HepG2 (cell line): ENCODE data around the gene CIITA. TPM values are rescaled to one million over a fixed set of nuclear protein-coding genes. Genes with fewer than 3 reads are reported as not detected.

Source experiments
- ATAC-seq: fragments of 200-7000 bp; cut with Tn5 transposase; 3 replicates; pipeline ENCODE4 v1.9.1; 2020; ENCODE audit warnings: mild to moderate bottlenecking, moderate library complexity
- BruUV-seq: library from RNA; stranded (reverse); fragments of 400-500 nt; replicated peaks from 2 replicates; lab custom pipeline; 2021; lab: Mats Ljungman, UMichigan
- CTCF ChIA-PET: fragments of 300-600 bp; formaldehyde crosslinking; extraction: SDS; loops from one replicate; lab custom pipeline; 2021; ENCODE audit warnings: low total read pairs, inconsistent platforms, low intra/inter-chr PET ratio; lab: Yijun Ruan, JAX
- POLR2A ChIA-PET: fragments of 350-600 bp; sonication (Branson Sonifier 250); formaldehyde crosslinking; loops from one replicate; lab custom pipeline; 2020; ENCODE audit warnings: antibody characterized with exemption, inconsistent platforms; lab: Yijun Ruan, JAX
- DNase-seq: peaks from one replicate; pipeline ENCODE4 v3.0.0-alpha.2; 2015; ENCODE audit warnings: low spot score
- FAIRE-seq: peaks from 3 replicates; lab custom pipeline; 2011; peaks lifted over from hg19 to GRCh38; lab: Jason Lieb, UNC
- H2AFZ ChIP-seq: one replicate; pipeline ENCODE4 v1.6.1; 2011; ENCODE audit warnings: low read length, inconsistent platforms
- H3K27ac ChIP-seq: fragments of 300-600 bp; 3 replicates; pipeline ENCODE4 v1.8.0; 2011; ENCODE audit warnings: mixed run types, mild to moderate bottlenecking, mixed read lengths, low read length, inconsistent platforms; ENCODE audit not compliant: insufficient read depth; ENCODE audit errors: extremely low read length
- H3K27me3 ChIP-seq, 2 experiments: fragments of 200-600 bp in 1 of 2; 2 replicates in 1 of 2; 3 replicates in 1 of 2; pipeline versions ENCODE4 v1.6.0 to v1.8.0; 2011; ENCODE audit warnings: low read length in 2 of 2, mild to moderate bottlenecking in 2 of 2, moderate library complexity in 2 of 2, inconsistent platforms in 1 of 2; ENCODE audit not compliant: insufficient read depth in 2 of 2, control insufficient read depth in 1 of 2
- H3K36me3 ChIP-seq, 2 experiments: fragments of 200-600 bp in 1 of 2; replicated peaks in 1 of 2; 2 replicates in 1 of 2; 3 replicates in 1 of 2; pipeline versions ENCODE4 v1.5.1 to v1.8.0; 2011; ENCODE audit warnings: low read length in 2 of 2, inconsistent platforms in 1 of 2; ENCODE audit not compliant: insufficient read depth in 2 of 2, control insufficient read depth in 1 of 2
- H3K4me1 ChIP-seq: 2 replicates; pipeline ENCODE4 v1.5.1; 2012; ENCODE audit warnings: low read length, inconsistent platforms; ENCODE audit not compliant: insufficient read depth
- H3K4me2 ChIP-seq: 2 replicates; pipeline ENCODE4 v1.6.0; 2011; ENCODE audit warnings: low read depth, low read length, inconsistent platforms
- H3K4me3 ChIP-seq, 3 experiments: fragments of 200-600 bp in 1 of 3; sonication (generic), shearing (Covaris generic) in 1 of 3; replicated peaks in 1 of 3; 2 replicates each; pipeline ENCODE4 v1.5.1; 2011 to 2016; ENCODE audit warnings: low read length in 3 of 3, inconsistent platforms in 2 of 3, low read depth in 2 of 3, mild to moderate bottlenecking in 2 of 3, control low read depth in 1 of 3, mixed read lengths in 1 of 3; ENCODE audit not compliant: insufficient read depth in 1 of 3
- H3K79me2 ChIP-seq: one replicate; pipeline ENCODE4 v1.6.1; 2011; ENCODE audit warnings: low read length, inconsistent platforms; ENCODE audit not compliant: insufficient read depth
- H3K9ac ChIP-seq: 2 replicates; pipeline ENCODE4 v1.6.0; 2011; ENCODE audit warnings: mild to moderate bottlenecking, low read depth, low read length, inconsistent platforms; ENCODE audit not compliant: insufficient read depth
- H3K9me3 ChIP-seq: 2 replicates; pipeline ENCODE4 v1.5.1; 2012; ENCODE audit warnings: mild to moderate bottlenecking, low read length
- H4K20me1 ChIP-seq: 2 replicates; pipeline ENCODE4 v1.6.0; 2011; ENCODE audit warnings: inconsistent platforms, mild to moderate bottlenecking, low read length, moderate library complexity; ENCODE audit not compliant: insufficient read depth
- AKAP8 ChIP-seq: sonication (generic); formaldehyde crosslinking; IDR thresholded peaks from 2 replicates; pipeline ENCODE4 v1.5.1; 2020; ENCODE audit warnings: mild to moderate bottlenecking, missing genetic modification reagents
- CTCF ChIP-seq: sonication (generic); formaldehyde crosslinking; IDR thresholded peaks from 2 replicates; pipeline ENCODE4 v1.5.0; 2020; ENCODE audit warnings: mild to moderate bottlenecking, missing genetic modification reagents, moderate library complexity
- EEA1 ChIP-seq: sonication (generic); formaldehyde crosslinking; IDR thresholded peaks from 2 replicates; pipeline ENCODE4 v1.5.1; 2020; ENCODE audit warnings: mild to moderate bottlenecking, missing genetic modification reagents, borderline replicate concordance
- EED ChIP-seq: sonication (generic); formaldehyde crosslinking; IDR thresholded peaks from 2 replicates; pipeline ENCODE4 v1.5.0; 2020; ENCODE audit warnings: mild to moderate bottlenecking, missing genetic modification reagents
- JUNB ChIP-seq: sonication (generic); formaldehyde crosslinking; IDR thresholded peaks from 2 replicates; pipeline ENCODE4 v1.8.0; 2022; ENCODE audit warnings: missing genetic modification reagents, mild to moderate bottlenecking, borderline replicate concordance
- SMC3 ChIP-seq: IDR thresholded peaks from 2 replicates; pipeline ENCODE4 v1.6.1; 2011; ENCODE audit warnings: low read length, improper control_type of control experiment
- SNAPC2 ChIP-seq: sonication (generic); formaldehyde crosslinking; IDR thresholded peaks from 2 replicates; pipeline ENCODE4 v1.8.1; 2022; ENCODE audit warnings: mild to moderate bottlenecking, missing genetic modification reagents
- SP4 ChIP-seq: sonication (generic); formaldehyde crosslinking; IDR thresholded peaks from 2 replicates; pipeline ENCODE4 v1.8.1; 2023; ENCODE audit warnings: mild to moderate bottlenecking, missing genetic modification reagents
- XRCC5 ChIP-seq: fragments of 200-400 bp; formaldehyde crosslinking; optimal IDR thresholded peaks from 2 replicates; pipeline ENCODE3; 2017; ENCODE audit warnings: mild to moderate bottlenecking, low read length
- ZBTB10 ChIP-seq: sonication (generic); formaldehyde crosslinking; IDR thresholded peaks from 2 replicates; pipeline ENCODE4 v1.4.0; 2020; ENCODE audit warnings: missing genetic modification reagents, borderline replicate concordance
- ZBTB38 ChIP-seq: sonication (generic); formaldehyde crosslinking; IDR thresholded peaks from 2 replicates; pipeline ENCODE4 v1.5.1; 2020; ENCODE audit warnings: mild to moderate bottlenecking, missing genetic modification reagents
- ZFP36L1 ChIP-seq: sonication (generic); formaldehyde crosslinking; IDR thresholded peaks from 2 replicates; pipeline ENCODE4 v1.8.0; 2022; ENCODE audit warnings: mild to moderate bottlenecking, missing genetic modification reagents, moderate library complexity
- ZNF687 ChIP-seq: sonication (generic); formaldehyde crosslinking; IDR thresholded peaks from 2 replicates; pipeline ENCODE4 v1.5.1; 2020; ENCODE audit warnings: mild to moderate bottlenecking, missing genetic modification reagents, moderate library complexity
- ZNF772 ChIP-seq: sonication (generic); formaldehyde crosslinking; IDR thresholded peaks from 2 replicates; pipeline ENCODE4 v1.5.0; 2020; ENCODE audit warnings: mild to moderate bottlenecking, missing genetic modification reagents
- ZNF891 ChIP-seq: sonication (generic); formaldehyde crosslinking; IDR thresholded peaks from 2 replicates; pipeline ENCODE4 v1.5.0; 2020; ENCODE audit warnings: mild to moderate bottlenecking, missing genetic modification reagents
- WGBS: methylation state at CpG from one replicate; pipeline ENCODE4 v1.1.6; 2017; ENCODE audit warnings: low lambda C conversion rate; 5-methylcytosine and 5-hydroxymethylcytosine counted together
- in situ Hi-C: cut with HindIII; loops from 2 replicates; pipeline ENCODE4 v1.10.0; 2017; ENCODE audit warnings: low pct_unique_long_range_greater_than_20kb; ENCODE audit not compliant: extremely low pct_ligation_motif_present
- intact Hi-C: fragments of 100-400 bp; cut with micrococcal nuclease; formaldehyde crosslinking; loops from one replicate; pipeline ENCODE4 v1.10.0; 2022; ENCODE audit not compliant: unreplicated experiment
- polyA plus RNA-seq, 8 experiments: library from polyadenylated mRNA; depleted of rRNA in 3 of 8; stranded (reverse) in 7 of 8; unstranded in 1 of 8; fragments of >200 nt; fragmentation: Illumina TruSeq in 4 of 8; extraction: Trizol in 4 of 8; gene quantifications; 2 replicates each; pipeline versions ENCODE4 v1.2.1 to v1.2.3, GENCODE V29; 2011 to 2016; ENCODE audit warnings: low read depth in 4 of 8, missing spikeins in 1 of 8, mixed read lengths in 1 of 8; ENCODE audit not compliant: insufficient read depth in 1 of 8
- total RNA-seq, 5 experiments: library from RNA; depleted of rRNA; stranded (reverse); fragments of >200 nt; fragmentation: Illumina TruSeq; extraction: Trizol; gene quantifications; 2 replicates each; pipeline ENCODE4 v1.2.3, GENCODE V29; 2016; ENCODE audit warnings: low read depth in 1 of 5

The CIITA gene
- total and polyA plus RNA-seq, 2 of the 13 experiments (the other 11 are each of a cell fraction or from before 2014, with no cell fraction given): 0.08 to 0.09 TPM

DNA sequence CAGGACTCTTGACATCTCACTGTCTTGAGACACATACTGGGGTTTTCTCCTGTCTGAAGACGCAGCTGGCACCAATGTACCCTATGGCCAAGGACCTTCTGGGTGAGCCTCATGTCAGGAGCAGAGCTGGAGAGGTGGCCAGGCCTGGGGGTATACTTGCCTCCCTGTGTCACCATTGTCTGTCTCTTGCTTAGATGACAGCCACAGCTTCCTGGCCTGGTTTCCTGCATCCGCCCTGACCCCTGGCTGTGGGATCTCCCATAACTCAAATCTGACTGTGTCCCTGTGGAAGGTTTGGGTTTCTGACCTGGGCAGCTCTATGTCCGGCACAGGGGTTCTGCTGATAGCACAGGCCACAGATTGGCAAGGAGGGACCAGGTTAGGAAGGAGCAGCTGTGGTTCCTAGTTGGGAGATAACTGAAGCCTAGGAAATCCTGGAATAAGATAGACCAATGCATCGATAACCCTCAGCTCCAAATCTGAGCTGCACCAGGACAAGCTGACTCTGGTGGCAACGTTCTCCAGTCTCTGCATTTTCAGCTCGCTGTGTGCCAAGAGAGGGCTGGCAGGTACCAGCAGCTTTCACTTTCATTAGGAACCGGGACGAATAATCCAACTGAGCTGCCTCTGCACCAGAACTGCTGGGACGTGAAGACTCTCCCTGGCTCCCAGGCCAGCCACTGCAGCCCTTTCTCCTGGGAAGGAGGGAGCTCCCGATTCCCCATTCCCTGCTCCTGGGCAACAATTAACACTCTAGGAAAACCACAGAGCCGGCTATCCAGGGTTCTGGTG is 60.3 kb downstream of the CIITA start:
- WGBS: 94% methylated on average over 11 of the region's 11 CpGs
- BruUV-seq: no TSS peak
- DNase-seq (no peak), ATAC-seq (no peak; the same call in 2 of the 3 replicates), FAIRE-seq (no peak)
- peak overlapping the region; percentile 3 for H3K27ac ChIP-seq
- peaks cover 5 to 20% of the 10 kb centered on the region in 2 experiments for H3K36me3 ChIP-seq
- H3K4me2 ChIP-seq: no peak overlapping the region; the same call in 1 of the 2 replicates
- ChIA-PET POLR2A (interaction anchor here (0.8 to 1.9 kb wide), 3 partner anchors 13 to 319 kb away, joined by 3 to 10 read pairs (median 8); partner anchors contain the start of gene SOCS1), CTCF (no interaction called here)
- H3K9ac ChIP-seq: no peak overlapping the region
- H3K79me2 ChIP-seq: peaks cover 65% of the 10 kb centered on the region
- peaks cover 45% of the 10 kb centered on the region for H4K20me1 ChIP-seq
- H3K9me3 ChIP-seq: no peaks in the 10 kb centered on the region
- H3K4me1 ChIP-seq: peaks cover 58% of the 10 kb centered on the region
- in situ Hi-C loops (no loop called here), intact Hi-C loops (no loop called here)
- no peaks in the 10 kb centered on the region; a peak in 1 of 5 replicates for H3K27me3 ChIP-seq
- no peak overlapping the region for H3K4me3 ChIP-seq
- no peak overlapping the region for H2AFZ ChIP-seq
- TF ChIP-seq SP4 (CRISPR knock-in tag): no peak
- peak; percentile 10; the same call in 1 of the 2 replicates for TF ChIP-seq ZNF891 (CRISPR knock-in tag)
- no peak for TF ChIP-seq ZFP36L1
- peak; percentile 45 for TF ChIP-seq CTCF
- no peak for TF ChIP-seq ZBTB10
- peak; percentile 24 for TF ChIP-seq XRCC5
- 0 out of 2 replicates have a peak, but pooled peaks have one; percentile 56 for TF ChIP-seq EED (CRISPR knock-in tag)
- TF ChIP-seq ZNF772 (CRISPR knock-in tag): peak; percentile 26; the same call in 1 of the 2 replicates
- TF ChIP-seq JUNB (CRISPR knock-in tag): no peak
- 0 out of 2 replicates have a peak, but pooled peaks have one; percentile 61 for TF ChIP-seq AKAP8 (CRISPR knock-in tag)
- TF ChIP-seq ZNF687 (CRISPR knock-in tag): peak; percentile 17; the same call in 1 of the 2 replicates
- TF ChIP-seq ZBTB38 (CRISPR knock-in tag): peak; percentile 51; the same call in 1 of the 2 replicates
- no peak for TF ChIP-seq SNAPC2 (CRISPR knock-in tag)
- peak; percentile 8; the same call in 1 of the 2 replicates for TF ChIP-seq SMC3
- TF ChIP-seq EEA1 (CRISPR knock-in tag): peak; percentile 46; the same call in 1 of the 2 replicates
